COLO668 (cell line): ENCODE measurements around the gene TLR9.
A peak's percentile ranks its signal among the peaks of the same experiment; 100 is the strongest.

Source experiments
- DNase-seq: peaks from one replicate; lab custom pipeline; 2025; ENCODE audit not compliant: unreplicated experiment; lab: John Stamatoyannopoulos, UW

Gene TLR9

GRCh38 chr3:52218026-52218425, 7.4 kb downstream of the TLR9 start:
- no peak for DNase-seq

- no peak for DNase-seq
These were observed 8.0 kb downstream of the TLR9 start for GRCh38 chr3:52217409-52217805.

- peak; percentile 59 for DNase-seq
These were observed 8.6 kb downstream of the TLR9 start for GRCh38 chr3:52216585-52217408.

GRCh38 chr3:52215351-52215750, 10.1 kb downstream of the TLR9 start:
- no peak for DNase-seq

- DNase-seq = no peak
These were observed 11.5 kb downstream of the TLR9 start for GRCh38 chr3:52213901-52214300.

GRCh38 chr3:52213005-52213404, 12.4 kb downstream of the TLR9 start:
- DNase-seq = no peak

- no peak for DNase-seq
These were observed 14.1 kb downstream of the TLR9 start for GRCh38 chr3:52211268-52211891.

GRCh38 chr3:52210550-52211046, 14.8 kb downstream of the TLR9 start:
- no peak for DNase-seq

GRCh38 chr3:52210037-52210436, 15.4 kb downstream of the TLR9 start:
- DNase-seq = no peak

GRCh38 chr3:52208556-52208955, 16.9 kb downstream of the TLR9 start:
- DNase-seq = no peak

GRCh38 chr3:52205727-52206372, 19.6 kb downstream of the TLR9 start:
- DNase-seq = no peak

GRCh38 chr3:52204337-52205073, 20.9 kb downstream of the TLR9 start:
- peak; percentile 85 for DNase-seq

- DNase-seq = no peak
These were observed 21.7 kb downstream of the TLR9 start for GRCh38 chr3:52203701-52204100.

- DNase-seq = no peak
These were observed 22.9 kb downstream of the TLR9 start for GRCh38 chr3:52202384-52203077.

GRCh38 chr3:52200981-52201679, 24.3 kb downstream of the TLR9 start:
- DNase-seq = no peak

- DNase-seq = no peak
These were observed 26.5 kb downstream of the TLR9 start for GRCh38 chr3:52198643-52199608.

GRCh38 chr3:52197842-52198625, 27.4 kb downstream of the TLR9 start, which contains the start of gene ALAS1:
Gene ALAS1, plus strand, starts transcription at chr3:52198160. Its CDS starts 1,082 bp downstream, at chr3:52199242.
- DNase-seq = peak; percentile 92

GRCh38 chr3:52197499-52197841, 28.0 kb downstream of the TLR9 start:
- no peak for DNase-seq
